Panc1 (cell line): ENCODE data around the gene MRGPRD. TPM values are rescaled to one million over a fixed set of nuclear protein-coding genes. Genes with fewer than 3 reads are reported as not detected.

ENCODE experiments used
- ATAC-seq: fragments of 200-7000 bp; cut with Tn5 transposase; 2 replicates; pipeline ENCODE4 v1.9.1; 2020; ENCODE audit warnings: mild to moderate bottlenecking, moderate library complexity
- BruUV-seq: library from RNA; stranded (reverse); fragments of 400-500 nt; replicated peaks from 2 replicates; lab custom pipeline; 2021; lab: Mats Ljungman, UMichigan
- CTCF ChIA-PET: fragments of 300-600 bp; sonication (Branson Sonifier 250); formaldehyde crosslinking; loops from one replicate; lab custom pipeline; 2022; ENCODE audit warnings: antibody characterized with exemption; lab: Charles Lee
- POLR2A ChIA-PET: fragments of 300-600 bp; sonication (Branson Sonifier 250); formaldehyde crosslinking; loops from one replicate; lab custom pipeline; 2022; ENCODE audit warnings: antibody characterized with exemption; lab: Charles Lee
- DNase-seq: peaks from one replicate; pipeline ENCODE4 v3.0.0-alpha.2; 2010; ENCODE audit warnings: low read depth, low spot score
- H3K27ac ChIP-seq: 2 replicates; pipeline ENCODE4 v1.5.1; 2011; ENCODE audit warnings: mild to moderate bottlenecking, low read length, inconsistent platforms
- H3K27me3 ChIP-seq: fragments of 200-500 bp; sonication (Bioruptor generic); 2 replicates; pipeline ENCODE4 v1.6.0; 2014; ENCODE audit warnings: low read length, inconsistent platforms; ENCODE audit not compliant: control insufficient read depth, insufficient read depth
- H3K36me3 ChIP-seq: fragments of 200-500 bp; sonication (Bioruptor generic); 2 replicates; pipeline ENCODE4 v1.5.1; 2014; ENCODE audit warnings: inconsistent platforms, mild to moderate bottlenecking, low read length, moderate library complexity; ENCODE audit not compliant: control insufficient read depth, insufficient read depth
- H3K4me1 ChIP-seq: 2 replicates; pipeline ENCODE4 v1.5.1; 2011; ENCODE audit warnings: inconsistent platforms, mild to moderate bottlenecking, low read length, moderate library complexity; ENCODE audit not compliant: control insufficient read depth, insufficient read depth
- H3K4me3 ChIP-seq, 2 experiments: 2 replicates each; pipeline ENCODE4 v1.5.1; 2011 to 2012; ENCODE audit warnings: low read depth in 2 of 2, low read length in 2 of 2, mild to moderate bottlenecking in 2 of 2, inconsistent platforms in 1 of 2, moderate library complexity in 1 of 2
- H3K9me3 ChIP-seq: fragments of 200-500 bp; sonication (Bioruptor generic); 2 replicates; pipeline ENCODE4 v1.5.1; 2014; ENCODE audit warnings: low read depth, mild to moderate bottlenecking, inconsistent platforms, low read length, moderate library complexity; ENCODE audit not compliant: control insufficient read depth, insufficient read depth
- POLR2AphosphoS5 ChIP-seq: IDR thresholded peaks from 2 replicates; pipeline ENCODE4 v1.6.1; 2012; ENCODE audit warnings: mild to moderate bottlenecking, low read depth, low read length, moderate library complexity
- SIN3A ChIP-seq: IDR thresholded peaks from 2 replicates; pipeline ENCODE4 v1.6.1; 2012; ENCODE audit warnings: low read depth, mild to moderate bottlenecking, low read length, moderate library complexity, borderline replicate concordance; ENCODE audit not compliant: insufficient read depth
- TCF7L2 ChIP-seq: IDR thresholded peaks from 2 replicates; pipeline ENCODE4 v1.6.1; 2011; ENCODE audit warnings: mild to moderate bottlenecking, low read depth, low read length, inconsistent platforms
- in situ Hi-C: cut with HindIII; loops from 2 replicates; pipeline ENCODE4 v1.10.0; 2016; ENCODE audit warnings: low sequenced_read_pairs, low pct_unique_long_range_greater_than_20kb
- intact Hi-C: fragments of 100-400 bp; cut with micrococcal nuclease; formaldehyde crosslinking; loops from one replicate; pipeline ENCODE4 v1.10.0; 2022; ENCODE audit not compliant: unreplicated experiment
- total RNA-seq: library from RNA; stranded (reverse); gene quantifications from one replicate; pipeline ENCODE4 v1.2.1, GENCODE V29; 2021; ENCODE audit not compliant: unreplicated experiment
- TF ChIP-seq, protein P1 (sequence below): fragments of 450-650 bp; IDR thresholded peaks from 2 replicates; pipeline ENCODE4 v1.5.1; 2017; ENCODE audit warnings: mild to moderate bottlenecking
- TF ChIP-seq, protein P2 (sequence below), 2 experiments: IDR thresholded peaks; 2 replicates each; pipeline ENCODE4 v1.6.1; 2011 to 2012; ENCODE audit warnings: low read depth in 2 of 2, control low read depth in 1 of 2, low read length in 1 of 2, mild to moderate bottlenecking in 1 of 2, moderate library complexity in 1 of 2; ENCODE audit not compliant: insufficient read depth in 1 of 2

Gene MRGPRD
- total RNA-seq, 1 experiment from 2014 or later = not detected

DNA sequence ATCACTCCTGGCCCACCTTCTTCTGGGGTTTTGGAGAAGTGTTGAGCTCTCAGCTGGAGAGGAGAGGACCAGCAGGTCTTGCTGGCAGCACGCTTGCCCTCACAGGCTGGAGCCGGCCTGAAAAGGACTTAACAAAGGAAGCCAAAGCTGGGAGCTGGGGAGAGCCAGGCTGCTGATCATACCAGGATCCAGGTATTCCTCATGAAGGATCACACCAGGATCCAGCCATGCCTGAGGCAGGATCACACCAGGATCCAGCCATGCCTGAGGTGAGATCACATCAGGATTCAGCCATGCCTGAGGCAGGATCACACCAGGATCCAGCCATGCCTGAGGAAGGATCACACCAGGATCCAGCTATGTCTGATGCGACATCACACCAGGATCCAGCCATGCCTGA is 17.0 kb downstream of the MRGPRD start:
- no TSS peak for BruUV-seq
- no peak overlapping the region for H3K27ac ChIP-seq
- H3K4me3 ChIP-seq = no peak overlapping the region
- TF ChIP-seq SIN3A (no peak), POLR2AphosphoS5 (no peak), TCF7L2 (no peak)
- TF ChIP-seq, protein P1, sequence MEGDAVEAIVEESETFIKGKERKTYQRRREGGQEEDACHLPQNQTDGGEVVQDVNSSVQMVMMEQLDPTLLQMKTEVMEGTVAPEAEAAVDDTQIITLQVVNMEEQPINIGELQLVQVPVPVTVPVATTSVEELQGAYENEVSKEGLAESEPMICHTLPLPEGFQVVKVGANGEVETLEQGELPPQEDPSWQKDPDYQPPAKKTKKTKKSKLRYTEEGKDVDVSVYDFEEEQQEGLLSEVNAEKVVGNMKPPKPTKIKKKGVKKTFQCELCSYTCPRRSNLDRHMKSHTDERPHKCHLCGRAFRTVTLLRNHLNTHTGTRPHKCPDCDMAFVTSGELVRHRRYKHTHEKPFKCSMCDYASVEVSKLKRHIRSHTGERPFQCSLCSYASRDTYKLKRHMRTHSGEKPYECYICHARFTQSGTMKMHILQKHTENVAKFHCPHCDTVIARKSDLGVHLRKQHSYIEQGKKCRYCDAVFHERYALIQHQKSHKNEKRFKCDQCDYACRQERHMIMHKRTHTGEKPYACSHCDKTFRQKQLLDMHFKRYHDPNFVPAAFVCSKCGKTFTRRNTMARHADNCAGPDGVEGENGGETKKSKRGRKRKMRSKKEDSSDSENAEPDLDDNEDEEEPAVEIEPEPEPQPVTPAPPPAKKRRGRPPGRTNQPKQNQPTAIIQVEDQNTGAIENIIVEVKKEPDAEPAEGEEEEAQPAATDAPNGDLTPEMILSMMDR = no peak
- TF ChIP-seq, protein P2, sequence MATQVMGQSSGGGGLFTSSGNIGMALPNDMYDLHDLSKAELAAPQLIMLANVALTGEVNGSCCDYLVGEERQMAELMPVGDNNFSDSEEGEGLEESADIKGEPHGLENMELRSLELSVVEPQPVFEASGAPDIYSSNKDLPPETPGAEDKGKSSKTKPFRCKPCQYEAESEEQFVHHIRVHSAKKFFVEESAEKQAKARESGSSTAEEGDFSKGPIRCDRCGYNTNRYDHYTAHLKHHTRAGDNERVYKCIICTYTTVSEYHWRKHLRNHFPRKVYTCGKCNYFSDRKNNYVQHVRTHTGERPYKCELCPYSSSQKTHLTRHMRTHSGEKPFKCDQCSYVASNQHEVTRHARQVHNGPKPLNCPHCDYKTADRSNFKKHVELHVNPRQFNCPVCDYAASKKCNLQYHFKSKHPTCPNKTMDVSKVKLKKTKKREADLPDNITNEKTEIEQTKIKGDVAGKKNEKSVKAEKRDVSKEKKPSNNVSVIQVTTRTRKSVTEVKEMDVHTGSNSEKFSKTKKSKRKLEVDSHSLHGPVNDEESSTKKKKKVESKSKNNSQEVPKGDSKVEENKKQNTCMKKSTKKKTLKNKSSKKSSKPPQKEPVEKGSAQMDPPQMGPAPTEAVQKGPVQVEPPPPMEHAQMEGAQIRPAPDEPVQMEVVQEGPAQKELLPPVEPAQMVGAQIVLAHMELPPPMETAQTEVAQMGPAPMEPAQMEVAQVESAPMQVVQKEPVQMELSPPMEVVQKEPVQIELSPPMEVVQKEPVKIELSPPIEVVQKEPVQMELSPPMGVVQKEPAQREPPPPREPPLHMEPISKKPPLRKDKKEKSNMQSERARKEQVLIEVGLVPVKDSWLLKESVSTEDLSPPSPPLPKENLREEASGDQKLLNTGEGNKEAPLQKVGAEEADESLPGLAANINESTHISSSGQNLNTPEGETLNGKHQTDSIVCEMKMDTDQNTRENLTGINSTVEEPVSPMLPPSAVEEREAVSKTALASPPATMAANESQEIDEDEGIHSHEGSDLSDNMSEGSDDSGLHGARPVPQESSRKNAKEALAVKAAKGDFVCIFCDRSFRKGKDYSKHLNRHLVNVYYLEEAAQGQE (IDR thresholded peaks at IDR 0.05; ENCODE audit: insufficient read depth in 1 of 2, low read depth in 2 of 2, low read length in 1 of 2) = no peak
- H3K27me3 ChIP-seq = no peaks in the 10 kb centered on the region
- in situ Hi-C loops = no loop called here
- ATAC-seq (no peak), DNase-seq (no peak)
- no peaks in the 10 kb centered on the region for H3K36me3 ChIP-seq
- intact Hi-C loops = no loop called here
- ChIA-PET CTCF (no interaction called here), POLR2A (no interaction called here)
- no peaks in the 10 kb centered on the region for H3K4me1 ChIP-seq
- 0 out of 2 replicates have a peak, but pooled peaks cover 4% of the 10 kb centered on the region for H3K9me3 ChIP-seq

DNA sequence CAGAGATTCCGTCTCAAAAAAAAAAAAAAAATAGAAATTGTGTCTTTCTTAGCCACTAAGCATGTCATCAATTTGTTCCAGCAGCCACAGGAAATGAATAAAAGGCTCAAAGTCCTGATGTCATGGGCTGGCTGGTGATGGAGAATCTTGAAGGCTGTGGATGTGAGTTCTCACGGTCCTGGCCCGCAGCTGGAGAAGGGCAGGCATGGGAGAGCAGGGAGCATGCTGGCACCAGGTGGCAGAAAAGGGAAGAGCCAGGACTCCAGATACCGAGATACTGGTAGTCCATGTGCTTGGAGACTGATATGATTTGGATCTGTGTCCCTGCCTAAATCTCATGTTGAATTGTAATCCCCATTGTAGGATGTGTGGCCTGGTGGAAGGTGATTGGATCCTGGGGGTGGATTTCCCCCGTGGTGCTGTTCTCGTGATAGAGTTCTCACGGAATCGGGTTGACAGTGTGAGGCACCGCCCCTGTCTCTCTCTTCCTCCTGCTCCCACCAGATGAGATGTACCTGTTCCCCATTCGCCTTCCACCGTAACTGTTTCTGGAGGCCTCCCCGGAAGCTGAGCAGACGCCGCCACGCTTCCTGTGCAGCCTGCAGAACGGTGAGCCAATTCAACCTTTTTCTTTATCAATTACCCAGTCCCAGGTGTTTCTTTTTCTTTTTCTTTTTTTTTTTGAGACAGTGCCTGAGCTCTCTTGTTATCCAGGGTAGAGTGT is 18.1 kb downstream of the MRGPRD start:
- Histone ChIP-seq H3K4me3 (no peak overlapping the region), H3K4me1 (no peaks in the 10 kb centered on the region; the same call in 1 of the 2 replicates), H3K9me3 (0 out of 2 replicates have a peak, but pooled peaks cover 4% of the 10 kb centered on the region), H3K27ac (no peak overlapping the region), H3K27me3 (no peaks in the 10 kb centered on the region), H3K36me3 (no peaks in the 10 kb centered on the region)
- TF ChIP-seq SIN3A = no peak
- ATAC-seq (no peak), DNase-seq (no peak)
- in situ Hi-C loops (no loop called here), intact Hi-C loops (no loop called here)
- ChIA-PET CTCF (interaction anchor here (0.5 kb wide), 1 partner anchor 20 kb away, joined by 3 read pairs; no protein-coding TSS in a partner anchor), POLR2A (interaction anchor here (0.6 kb wide), 1 partner anchor 36 kb away, joined by 11 read pairs; no protein-coding TSS in a partner anchor)
- no TSS peak for BruUV-seq

DNA sequence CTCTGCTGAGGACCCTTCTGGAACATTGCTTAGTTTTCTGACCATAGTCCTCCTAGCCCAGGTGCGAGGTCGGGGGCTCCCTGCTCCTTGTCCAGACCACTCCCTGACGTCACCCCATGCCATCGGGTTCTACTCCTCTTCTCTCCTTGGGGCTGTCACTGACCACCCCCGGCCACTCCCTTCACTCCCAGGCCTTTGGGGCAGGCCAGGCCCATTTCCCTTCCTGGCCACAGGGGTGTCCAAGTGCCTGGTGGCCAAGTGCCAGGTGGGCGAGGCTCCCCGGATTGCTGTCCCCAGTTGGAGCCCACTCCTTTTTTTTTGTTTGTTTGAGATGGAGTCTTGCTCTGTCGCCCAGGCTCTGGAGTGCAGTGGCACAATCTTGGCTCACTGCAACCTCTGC is 19.5 kb downstream of the MRGPRD start:
- no peak overlapping the region for H3K4me3 ChIP-seq
- ChIA-PET POLR2A (no interaction called here), CTCF (no interaction called here)
- H3K4me1 ChIP-seq = no peaks in the 10 kb centered on the region; the same call in 1 of the 2 replicates
- ATAC-seq (no peak), DNase-seq (no peak)
- H3K27ac ChIP-seq = no peak overlapping the region
- in situ Hi-C loops = no loop called here
- H3K36me3 ChIP-seq = no peaks in the 10 kb centered on the region
- BruUV-seq = no TSS peak
- H3K27me3 ChIP-seq = no peaks in the 10 kb centered on the region
- TF ChIP-seq, protein P2 (IDR thresholded peaks at IDR 0.05; ENCODE audit: insufficient read depth in 1 of 2, low read depth in 2 of 2, low read length in 1 of 2) = no peak
- TF ChIP-seq, protein P1 = no peak
- no peak for TF ChIP-seq SIN3A
- intact Hi-C loops = no loop called here
- H3K9me3 ChIP-seq = 0 out of 2 replicates have a peak, but pooled peaks cover 4% of the 10 kb centered on the region
